ENCODE measurements around the gene ABITRAM.

Gene ABITRAM

GRCh38 chr9:108924466-108924865 is 9.7 kb upstream of the ABITRAM start:
- H3K4me3 ChIP-seq (ENCODE audit: low read depth in 1 of 2, low read length in 2 of 2): no peak overlapping the region
- no peaks in the 10 kb centered on the region for H3K4me1 ChIP-seq (ENCODE audit: control insufficient read depth in 1 of 2, insufficient read depth in 2 of 2, low read length in 2 of 2)
- no peak overlapping the region for H3K9ac ChIP-seq (ENCODE audit: low read depth in 1 of 2, low read length in 2 of 2)
- no peaks in the 10 kb centered on the region for H3K9me3 ChIP-seq (ENCODE audit: control insufficient read depth in 1 of 2, low read length in 2 of 2)
- H3K27me3 ChIP-seq (ENCODE audit: control insufficient read depth in 1 of 2, insufficient read depth in 2 of 2, low read length in 2 of 2): no peaks in the 10 kb centered on the region
- peaks cover 25 to 69% of the 10 kb centered on the region in 2 donors for H3K36me3 ChIP-seq (ENCODE audit: control insufficient read depth in 1 of 2, insufficient read depth in 2 of 2, low read length in 2 of 2)
- H3K27ac ChIP-seq (ENCODE audit: low read depth, low read length): no peak overlapping the region

GRCh38 chr9:108928386-108928785 is 5.8 kb upstream of the ABITRAM start:
- Histone ChIP-seq H3K4me1 (ENCODE audit: control insufficient read depth in 1 of 2, insufficient read depth in 2 of 2, low read length in 2 of 2) (peaks cover 7 to 9% of the 10 kb centered on the region in 2 donors), H3K27ac (ENCODE audit: low read depth, low read length) (no peak overlapping the region), H3K9ac (ENCODE audit: low read depth in 1 of 2, low read length in 2 of 2) (no peak overlapping the region), H3K4me3 (ENCODE audit: low read depth in 1 of 2, low read length in 2 of 2) (no peak overlapping the region), H3K36me3 (ENCODE audit: control insufficient read depth in 1 of 2, insufficient read depth in 2 of 2, low read length in 2 of 2) (peaks cover 22 to 50% of the 10 kb centered on the region in 2 donors), H3K27me3 (ENCODE audit: control insufficient read depth in 1 of 2, insufficient read depth in 2 of 2, low read length in 2 of 2) (no peaks in the 10 kb centered on the region), H3K9me3 (ENCODE audit: control insufficient read depth in 1 of 2, low read length in 2 of 2) (no peaks in the 10 kb centered on the region)

- Histone ChIP-seq H3K4me1 (ENCODE audit: control insufficient read depth in 1 of 2, insufficient read depth in 2 of 2, low read length in 2 of 2) (peaks cover 12 to 16% of the 10 kb centered on the region in 2 donors), H3K9ac (ENCODE audit: low read depth in 1 of 2, low read length in 2 of 2) (peak overlapping the region; percentile 77 to 86), H3K9me3 (ENCODE audit: control insufficient read depth in 1 of 2, low read length in 2 of 2) (no peaks in the 10 kb centered on the region), H3K36me3 (ENCODE audit: control insufficient read depth in 1 of 2, insufficient read depth in 2 of 2, low read length in 2 of 2) (peaks cover 9% of the 10 kb centered on the region in 2 donors), H3K27ac (ENCODE audit: low read depth, low read length) (peak overlapping the region; percentile 90), H3K27me3 (ENCODE audit: control insufficient read depth in 1 of 2, insufficient read depth in 2 of 2, low read length in 2 of 2) (no peaks in the 10 kb centered on the region), H3K4me3 (ENCODE audit: low read depth in 1 of 2, low read length in 2 of 2) (peak overlapping the region; percentile 93 to 100)
Measured at GRCh38 chr9:108933231-108933717, 926 bp upstream of the ABITRAM start.

- Histone ChIP-seq H3K27me3 (ENCODE audit: control insufficient read depth in 1 of 2, insufficient read depth in 2 of 2, low read length in 2 of 2) (no peaks in the 10 kb centered on the region), H3K9ac (ENCODE audit: low read depth in 1 of 2, low read length in 2 of 2) (peak within 1 kb of the TSS; percentile 77 to 86), H3K4me3 (ENCODE audit: low read depth in 1 of 2, low read length in 2 of 2) (peak within 1 kb of the TSS; percentile 93 to 100), H3K36me3 (ENCODE audit: control insufficient read depth in 1 of 2, insufficient read depth in 2 of 2, low read length in 2 of 2) (peaks cover 4% of the 10 kb centered on the region in 2 donors), H3K4me1 (ENCODE audit: control insufficient read depth in 1 of 2, insufficient read depth in 2 of 2, low read length in 2 of 2) (peaks cover 12 to 16% of the 10 kb centered on the region in 2 donors), H3K9me3 (ENCODE audit: control insufficient read depth in 1 of 2, low read length in 2 of 2) (no peaks in the 10 kb centered on the region), H3K27ac (ENCODE audit: low read depth, low read length) (peak within 1 kb of the TSS; percentile 90)
Measured at GRCh38 chr9:108933718-108934322, 380 bp upstream of the ABITRAM start, which contains the start of gene ELP1. TSS of gene ELP1 (minus strand) at chr9:108934124. CDS start at chr9:108931146, 2,978 bp downstream.

- Histone ChIP-seq H3K27me3 (ENCODE audit: control insufficient read depth in 1 of 2, insufficient read depth in 2 of 2, low read length in 2 of 2) (no peaks in the 10 kb centered on the region), H3K4me1 (ENCODE audit: control insufficient read depth in 1 of 2, insufficient read depth in 2 of 2, low read length in 2 of 2) (peaks cover 10 to 12% of the 10 kb centered on the region in 2 donors), H3K4me3 (ENCODE audit: low read depth in 1 of 2, low read length in 2 of 2) (no peak overlapping the region), H3K36me3 (ENCODE audit: control insufficient read depth in 1 of 2, insufficient read depth in 2 of 2, low read length in 2 of 2) (peaks cover 9 to 14% of the 10 kb centered on the region in 2 donors), H3K9me3 (ENCODE audit: control insufficient read depth in 1 of 2, low read length in 2 of 2) (no peaks in the 10 kb centered on the region), H3K9ac (ENCODE audit: low read depth in 1 of 2, low read length in 2 of 2) (no peak overlapping the region), H3K27ac (ENCODE audit: low read depth, low read length) (no peak overlapping the region)
Measured at GRCh38 chr9:108937561-108938305, 3.5 kb downstream of the ABITRAM start.

GRCh38 chr9:108939975-108940374 is 5.8 kb downstream of the ABITRAM start:
- Histone ChIP-seq H3K4me1 (ENCODE audit: control insufficient read depth in 1 of 2, insufficient read depth in 2 of 2, low read length in 2 of 2) (peaks cover 3 to 5% of the 10 kb centered on the region in 2 donors), H3K36me3 (ENCODE audit: control insufficient read depth in 1 of 2, insufficient read depth in 2 of 2, low read length in 2 of 2) (peaks cover 9 to 14% of the 10 kb centered on the region in 2 donors), H3K4me3 (ENCODE audit: low read depth in 1 of 2, low read length in 2 of 2) (no peak overlapping the region), H3K27ac (ENCODE audit: low read depth, low read length) (no peak overlapping the region), H3K9me3 (ENCODE audit: control insufficient read depth in 1 of 2, low read length in 2 of 2) (no peaks in the 10 kb centered on the region), H3K9ac (ENCODE audit: low read depth in 1 of 2, low read length in 2 of 2) (no peak overlapping the region), H3K27me3 (ENCODE audit: control insufficient read depth in 1 of 2, insufficient read depth in 2 of 2, low read length in 2 of 2) (no peaks in the 10 kb centered on the region)

- no peak overlapping the region for H3K9ac ChIP-seq (ENCODE audit: low read depth in 1 of 2, low read length in 2 of 2)
- no peak overlapping the region for H3K27ac ChIP-seq (ENCODE audit: low read depth, low read length)
- H3K4me3 ChIP-seq (ENCODE audit: low read depth in 1 of 2, low read length in 2 of 2): no peak overlapping the region
- H3K36me3 ChIP-seq (ENCODE audit: control insufficient read depth in 1 of 2, insufficient read depth in 2 of 2, low read length in 2 of 2): no peaks in the 10 kb centered on the region
- no peaks in the 10 kb centered on the region for H3K27me3 ChIP-seq (ENCODE audit: control insufficient read depth in 1 of 2, insufficient read depth in 2 of 2, low read length in 2 of 2)
- H3K9me3 ChIP-seq (ENCODE audit: control insufficient read depth in 1 of 2, low read length in 2 of 2): no peaks in the 10 kb centered on the region
- H3K4me1 ChIP-seq (ENCODE audit: control insufficient read depth in 1 of 2, insufficient read depth in 2 of 2, low read length in 2 of 2): no peaks in the 10 kb centered on the region
Measured at GRCh38 chr9:108950168-108950567, 16.0 kb downstream of the ABITRAM start.

- H3K27ac ChIP-seq (ENCODE audit: low read depth, low read length): no peak overlapping the region
- no peaks in the 10 kb centered on the region for H3K27me3 ChIP-seq (ENCODE audit: control insufficient read depth in 1 of 2, insufficient read depth in 2 of 2, low read length in 2 of 2)
- no peaks in the 10 kb centered on the region for H3K9me3 ChIP-seq (ENCODE audit: control insufficient read depth in 1 of 2, low read length in 2 of 2)
- H3K36me3 ChIP-seq (ENCODE audit: control insufficient read depth in 1 of 2, insufficient read depth in 2 of 2, low read length in 2 of 2): no peaks in the 10 kb centered on the region
- H3K4me3 ChIP-seq (ENCODE audit: low read depth in 1 of 2, low read length in 2 of 2): no peak overlapping the region
- no peaks in the 10 kb centered on the region for H3K4me1 ChIP-seq (ENCODE audit: control insufficient read depth in 1 of 2, insufficient read depth in 2 of 2, low read length in 2 of 2)
- no peak overlapping the region for H3K9ac ChIP-seq (ENCODE audit: low read depth in 1 of 2, low read length in 2 of 2)
Measured at GRCh38 chr9:108951578-108951977, 17.4 kb downstream of the ABITRAM start.

- no peak overlapping the region for H3K27ac ChIP-seq (ENCODE audit: low read depth, low read length)
- no peak overlapping the region for H3K9ac ChIP-seq (ENCODE audit: low read depth in 1 of 2, low read length in 2 of 2)
- no peak overlapping the region for H3K4me3 ChIP-seq (ENCODE audit: low read depth in 1 of 2, low read length in 2 of 2)
- no peaks in the 10 kb centered on the region for H3K36me3 ChIP-seq (ENCODE audit: control insufficient read depth in 1 of 2, insufficient read depth in 2 of 2, low read length in 2 of 2)
- no peaks in the 10 kb centered on the region for H3K9me3 ChIP-seq (ENCODE audit: control insufficient read depth in 1 of 2, low read length in 2 of 2)
- no peaks in the 10 kb centered on the region for H3K27me3 ChIP-seq (ENCODE audit: control insufficient read depth in 1 of 2, insufficient read depth in 2 of 2, low read length in 2 of 2)
- H3K4me1 ChIP-seq (ENCODE audit: control insufficient read depth in 1 of 2, insufficient read depth in 2 of 2, low read length in 2 of 2): no peaks in the 10 kb centered on the region
Measured at GRCh38 chr9:108953983-108954574, 19.9 kb downstream of the ABITRAM start.

- Histone ChIP-seq H3K9ac (ENCODE audit: low read depth in 1 of 2, low read length in 2 of 2) (no peak overlapping the region), H3K27ac (ENCODE audit: low read depth, low read length) (no peak overlapping the region), H3K27me3 (ENCODE audit: control insufficient read depth in 1 of 2, insufficient read depth in 2 of 2, low read length in 2 of 2) (no peaks in the 10 kb centered on the region), H3K4me3 (ENCODE audit: low read depth in 1 of 2, low read length in 2 of 2) (no peak overlapping the region), H3K9me3 (ENCODE audit: control insufficient read depth in 1 of 2, low read length in 2 of 2) (no peaks in the 10 kb centered on the region), H3K36me3 (ENCODE audit: control insufficient read depth in 1 of 2, insufficient read depth in 2 of 2, low read length in 2 of 2) (no peaks in the 10 kb centered on the region), H3K4me1 (ENCODE audit: control insufficient read depth in 1 of 2, insufficient read depth in 2 of 2, low read length in 2 of 2) (no peaks in the 10 kb centered on the region)
Measured at GRCh38 chr9:108956022-108956630, 21.9 kb downstream of the ABITRAM start.
